GM12801 (cell line): ENCODE measurements around the gene POLE.

Experiments used
- CTCF ChIP-seq: IDR thresholded peaks from one replicate; pipeline ENCODE4 v1.5.1; 2011; ENCODE audit warnings: control low read depth; ENCODE audit not compliant: insufficient read length; ENCODE audit errors: extremely low read depth

POLE gene

GRCh38 chr12:132653567-132654290, 33.4 kb downstream of the POLE start:
- TF ChIP-seq CTCF, result no peak

- no peak for TF ChIP-seq CTCF
Observed at GRCh38 chr12:132651444-132652100, 35.6 kb downstream of the POLE start.

GRCh38 chr12:132649226-132649945, 37.8 kb downstream of the POLE start:
- TF ChIP-seq CTCF, result no peak

GRCh38 chr12:132648616-132649225, 38.4 kb downstream of the POLE start:
- no peak for TF ChIP-seq CTCF

- TF ChIP-seq CTCF, result no peak
Observed at GRCh38 chr12:132647858-132648257, 39.3 kb downstream of the POLE start.

- TF ChIP-seq CTCF, result no peak
Observed at GRCh38 chr12:132646850-132647249, 40.3 kb downstream of the POLE start.
